Breast epithelium (tissue), 4 donors: ENCODE results near the gene IPCEF1. TPM values are rescaled to one million over a fixed set of nuclear protein-coding genes. Genes with fewer than 3 reads are reported as not detected.

ENCODE experiments used
- DNase-seq, 2 donors: peaks; one replicate each; pipeline ENCODE4 v3.0.0-alpha.2; 2019; ENCODE audit warnings: low spot score in 2 of 2
- H3K27ac ChIP-seq, 2 donors: fragments of 200-600 bp; sonication (generic) in 1 of 2; one replicate each; pipeline ENCODE4 v1.5.1; 2016 to 2019; ENCODE audit warnings: mild to moderate bottlenecking in 1 of 2
- H3K27me3 ChIP-seq, 2 donors: fragments of 200-600 bp; sonication (generic) in 1 of 2; one replicate each; pipeline versions ENCODE4 v1.5.1 to v1.6.0; 2017 to 2019; ENCODE audit warnings: control low read depth in 1 of 2, mild to moderate bottlenecking in 1 of 2
- H3K36me3 ChIP-seq: fragments of 200-600 bp; one replicate; pipeline ENCODE4 v1.5.1; 2019
- H3K4me1 ChIP-seq, 2 donors: fragments of 200-600 bp; sonication (generic); one replicate each; pipeline ENCODE4 v1.5.1; 2016 to 2019; ENCODE audit warnings: control low read depth in 1 of 2
- H3K4me3 ChIP-seq, 3 donors: fragments of 200-600 bp; sonication (generic); 1 replicate in 2 of 3; 2 replicates in 1 of 3; pipeline ENCODE4 v1.5.1; 2016 to 2019; ENCODE audit warnings: mild to moderate bottlenecking in 3 of 3, moderate library complexity in 2 of 3
- H3K9me3 ChIP-seq, 2 donors: fragments of 200-600 bp; sonication (generic) in 1 of 2; one replicate each; pipeline ENCODE4 v1.5.1; 2016 to 2019; ENCODE audit warnings: control low read depth in 1 of 2
- POLR2A ChIP-seq: fragments of 450-650 bp; IDR thresholded peaks from one replicate; pipeline ENCODE4 v1.6.1; 2016; ENCODE audit warnings: antibody characterized with exemption, mild to moderate bottlenecking, moderate library complexity
- POLR2AphosphoS5 ChIP-seq, 3 donors: sonication (generic); formaldehyde crosslinking; IDR thresholded peaks; one replicate each; pipeline ENCODE4 v1.6.1; 2017; ENCODE audit warnings: antibody characterized with exemption in 3 of 3
- intact Hi-C: fragments of 100-400 bp; cut with DNase I; formaldehyde crosslinking; loops from one replicate; pipeline ENCODE4 v1.15.1; 2023; ENCODE audit warnings: low total_unique reads
- total RNA-seq, 3 donors: library from RNA; depleted of rRNA; stranded (reverse); fragments of >200 nt; gene quantifications; one replicate each; pipeline ENCODE4 v1.1.0, GENCODE V29; 2016
- TF ChIP-seq, protein P1 (sequence below), 3 donors: fragments of 450-650 bp; IDR thresholded peaks; one replicate each; pipeline ENCODE4 v1.5.1; 2016 to 2017; ENCODE audit warnings: antibody characterized with exemption in 3 of 3, mild to moderate bottlenecking in 3 of 3, moderate library complexity in 3 of 3

IPCEF1 gene, protein sequence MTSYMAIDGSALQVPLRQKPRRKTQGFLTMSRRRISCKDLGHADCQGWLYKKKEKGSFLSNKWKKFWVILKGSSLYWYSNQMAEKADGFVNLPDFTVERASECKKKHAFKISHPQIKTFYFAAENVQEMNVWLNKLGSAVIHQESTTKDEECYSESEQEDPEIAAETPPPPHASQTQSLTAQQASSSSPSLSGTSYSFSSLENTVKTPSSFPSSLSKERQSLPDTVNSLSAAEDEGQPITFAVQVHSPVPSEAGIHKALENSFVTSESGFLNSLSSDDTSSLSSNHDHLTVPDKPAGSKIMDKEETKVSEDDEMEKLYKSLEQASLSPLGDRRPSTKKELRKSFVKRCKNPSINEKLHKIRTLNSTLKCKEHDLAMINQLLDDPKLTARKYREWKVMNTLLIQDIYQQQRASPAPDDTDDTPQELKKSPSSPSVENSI
- 1 to 10 TPM; 3.7 to 6.7 (median 5.6) TPM for total RNA-seq

- DNase-seq = no peak
- no peak within 1 kb of the TSS for H3K4me3 ChIP-seq
Observed at GRCh38 chr6:154356690-154357089, at the start of gene IPCEF1. IPCEF1 (minus strand) TSS chr6:154356803; CDS start chr6:154265947, 90,856 bp downstream.

DNA sequence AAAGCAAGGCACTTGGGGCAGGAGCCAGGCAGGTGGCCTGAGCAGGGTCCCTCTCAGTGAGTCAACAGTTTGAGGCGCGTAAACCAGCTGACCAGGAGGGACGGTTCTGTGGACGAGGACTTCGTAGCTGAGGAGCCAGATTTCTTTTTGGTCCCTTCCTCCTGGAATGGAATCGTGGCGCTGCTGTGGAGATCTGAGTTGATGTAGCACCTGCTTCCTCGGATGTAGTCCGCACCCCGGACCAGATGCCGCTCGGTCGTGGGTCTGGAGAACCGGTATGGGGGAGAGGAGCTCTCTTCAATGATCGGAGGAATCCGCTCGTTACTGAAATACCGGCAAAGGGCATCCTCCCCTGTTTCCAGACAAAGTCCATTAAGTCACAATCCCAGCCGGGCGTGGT lies 49.7 kb upstream of the IPCEF1 start:
- intact Hi-C loops = no loop called here

More at GRCh38 chr6:154356690-154357089, at the start of gene IPCEF1:
- Histone ChIP-seq H3K27me3 (no peaks in the 10 kb centered on the region), H3K9me3 (no peaks in the 10 kb centered on the region), H3K4me1 (no peaks in the 10 kb centered on the region), H3K27ac (no peak within 1 kb of the TSS), H3K36me3 (no peaks in the 10 kb centered on the region)
- TF ChIP-seq POLR2A = no peak
- TF ChIP-seq, protein P1, sequence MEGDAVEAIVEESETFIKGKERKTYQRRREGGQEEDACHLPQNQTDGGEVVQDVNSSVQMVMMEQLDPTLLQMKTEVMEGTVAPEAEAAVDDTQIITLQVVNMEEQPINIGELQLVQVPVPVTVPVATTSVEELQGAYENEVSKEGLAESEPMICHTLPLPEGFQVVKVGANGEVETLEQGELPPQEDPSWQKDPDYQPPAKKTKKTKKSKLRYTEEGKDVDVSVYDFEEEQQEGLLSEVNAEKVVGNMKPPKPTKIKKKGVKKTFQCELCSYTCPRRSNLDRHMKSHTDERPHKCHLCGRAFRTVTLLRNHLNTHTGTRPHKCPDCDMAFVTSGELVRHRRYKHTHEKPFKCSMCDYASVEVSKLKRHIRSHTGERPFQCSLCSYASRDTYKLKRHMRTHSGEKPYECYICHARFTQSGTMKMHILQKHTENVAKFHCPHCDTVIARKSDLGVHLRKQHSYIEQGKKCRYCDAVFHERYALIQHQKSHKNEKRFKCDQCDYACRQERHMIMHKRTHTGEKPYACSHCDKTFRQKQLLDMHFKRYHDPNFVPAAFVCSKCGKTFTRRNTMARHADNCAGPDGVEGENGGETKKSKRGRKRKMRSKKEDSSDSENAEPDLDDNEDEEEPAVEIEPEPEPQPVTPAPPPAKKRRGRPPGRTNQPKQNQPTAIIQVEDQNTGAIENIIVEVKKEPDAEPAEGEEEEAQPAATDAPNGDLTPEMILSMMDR (IDR thresholded peaks at IDR 0.05) = no peak
- no peak for TF ChIP-seq POLR2AphosphoS5 (IDR thresholded peaks at IDR 0.05)
- intact Hi-C loops = no loop called here

DNA sequence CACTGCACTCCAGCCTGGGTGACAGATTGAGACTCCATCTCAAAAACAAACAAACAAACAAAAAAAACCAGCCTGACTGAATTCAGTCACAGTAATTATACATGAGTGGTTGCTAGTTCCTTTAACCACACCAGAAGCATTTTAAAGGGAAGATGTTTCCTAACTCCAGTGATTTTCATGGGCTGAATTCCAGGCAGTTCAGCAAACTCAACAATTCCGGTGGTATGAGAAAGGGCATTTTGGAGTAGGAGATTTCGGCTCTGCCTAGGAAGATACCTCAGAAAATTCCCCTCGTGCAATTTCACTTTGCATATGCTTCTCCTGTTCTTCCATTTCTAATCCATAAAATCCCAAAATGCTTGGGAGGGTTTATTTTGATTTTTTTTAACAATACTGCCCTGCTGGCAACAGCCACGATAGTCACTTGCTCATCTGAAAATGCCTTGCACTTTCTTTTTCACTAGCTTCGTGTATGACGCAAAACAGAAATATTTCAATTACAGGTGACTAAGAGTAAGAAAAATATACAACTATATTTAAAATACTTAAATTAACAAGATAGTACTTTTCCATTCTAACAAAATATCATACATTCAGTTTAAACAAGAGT lies 48.3 kb upstream of the IPCEF1 start:
- Histone ChIP-seq H3K27me3 (no peaks in the 10 kb centered on the region), H3K9me3 (no peaks in the 10 kb centered on the region), H3K4me3 (no peak overlapping the region), H3K36me3 (no peaks in the 10 kb centered on the region), H3K27ac (no peak overlapping the region), H3K4me1 (peaks cover 0 to under 1% of the 10 kb centered on the region in 2 donors)
- TF ChIP-seq, protein P1 (IDR thresholded peaks at IDR 0.05) = no peak
- TF ChIP-seq POLR2AphosphoS5 (IDR thresholded peaks at IDR 0.05) (no peak), POLR2A (no peak)
- no peak for DNase-seq
- intact Hi-C loops = no loop called here

More for the DNA sequence above, 49.7 kb upstream of the IPCEF1 start:
- no peaks in the 10 kb centered on the region for H3K27me3 ChIP-seq
- H3K4me1 ChIP-seq = peaks cover 0 to 4% of the 10 kb centered on the region in 2 donors
- TF ChIP-seq, protein P1 (IDR thresholded peaks at IDR 0.05) = no peak
- no peak for TF ChIP-seq POLR2AphosphoS5 (IDR thresholded peaks at IDR 0.05)
- TF ChIP-seq POLR2A = no peak
- H3K27ac ChIP-seq = no peak overlapping the region
- H3K9me3 ChIP-seq = no peaks in the 10 kb centered on the region
- H3K4me3 ChIP-seq = no peak overlapping the region
- no peak for DNase-seq
- no peaks in the 10 kb centered on the region for H3K36me3 ChIP-seq

DNA sequence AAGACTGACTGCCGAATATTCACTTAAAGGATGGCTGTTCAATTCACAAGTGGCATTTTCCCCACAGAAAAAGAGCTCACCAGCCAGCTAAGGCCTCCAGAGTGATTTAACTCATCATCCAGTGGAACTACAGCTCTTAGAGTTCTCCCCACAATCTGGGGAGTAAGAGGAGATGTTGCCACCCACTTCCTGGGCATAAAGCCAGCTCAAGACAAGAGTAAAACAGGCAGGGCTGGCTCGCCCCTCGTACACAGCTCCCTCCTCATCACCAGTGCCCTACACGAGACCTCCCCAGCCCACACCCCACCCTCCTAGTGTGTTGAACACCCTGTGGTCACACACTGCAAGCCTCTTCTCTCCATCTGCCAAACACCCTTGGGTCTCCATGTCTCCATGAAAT lies 47.2 kb upstream of the IPCEF1 start:
- Histone ChIP-seq H3K4me3 (no peak overlapping the region), H3K27me3 (no peaks in the 10 kb centered on the region), H3K36me3 (no peaks in the 10 kb centered on the region), H3K27ac (no peak overlapping the region), H3K9me3 (no peaks in the 10 kb centered on the region), H3K4me1 (no peaks in the 10 kb centered on the region)
- intact Hi-C loops = no loop called here
- no peak for TF ChIP-seq POLR2A
- TF ChIP-seq, protein P1 (IDR thresholded peaks at IDR 0.05) = no peak
- TF ChIP-seq POLR2AphosphoS5 (IDR thresholded peaks at IDR 0.05) = no peak
- DNase-seq = no peak
